ENCODE data around the gene OLFML3. TPM values are rescaled to one million over a fixed set of nuclear protein-coding genes. Genes with fewer than 3 reads are reported as not detected.

OLFML3 gene
- total and polyA plus RNA-seq, 2 of the 8 experiments (the other 6 are each of a cell fraction or from before 2014, with no cell fraction given), result 56.0 to 72.3 TPM

- H3K4me3 ChIP-seq (ENCODE audit: extremely low read depth in 1 of 4, insufficient read depth in 2 of 4, low read depth in 3 of 4, low read length in 4 of 4), result no peak overlapping the region
- no peak overlapping the region for H3K9ac ChIP-seq (replicated peaks in 1 of 4; ENCODE audit: extremely low read depth in 1 of 4, low read depth in 3 of 4, low read length in 3 of 4)
- H3K56ac ChIP-seq (replicated peaks; ENCODE audit: insufficient read length, low read depth, low read length), result no peak overlapping the region
- H3K27ac ChIP-seq (ENCODE audit: low read depth, low read length), result no peak overlapping the region
- H2AFZ ChIP-seq (ENCODE audit: low read length), result no peak overlapping the region
- peaks cover 0 to 15% of the 10 kb centered on the region in 2 experiments; a peak in 2 of 4 replicates for H3K79me2 ChIP-seq (ENCODE audit: control insufficient read depth in 1 of 2, insufficient read depth in 2 of 2, low read length in 2 of 2)
- CTCF ChIA-PET (ENCODE audit: partially characterized antibody), result interaction anchor here (0.6 to 1.8 kb wide), 6 partner anchors 9 to 299 kb away, joined by 3 to 7 read pairs (median 3); no protein-coding TSS in a partner anchor
- H3K18ac ChIP-seq (ENCODE audit: extremely low read depth, low read length), result peak overlapping the region; percentile 55; the same call in 1 of the 2 replicates
- peak overlapping the region; percentile 77; the same call in 1 of the 2 replicates for H2BK12ac ChIP-seq (ENCODE audit: low read depth, low read length)
- H3K4ac ChIP-seq (replicated peaks; ENCODE audit: insufficient read length, low read depth, low read length), result peak overlapping the region; percentile 45
- POLR2A ChIA-PET (ENCODE audit: partially characterized antibody), result no interaction called here
- H4K91ac ChIP-seq (replicated peaks; ENCODE audit: insufficient read length, low read length), result peak overlapping the region; percentile 45
- H2BK15ac ChIP-seq (ENCODE audit: low read length), result peak overlapping the region; percentile 76; the same call in 1 of the 2 replicates
- peak overlapping the region; percentile 72; the same call in 1 of the 2 replicates for H2BK5ac ChIP-seq (ENCODE audit: low read depth, low read length)
- no peak overlapping the region for H2BK120ac ChIP-seq (replicated peaks; ENCODE audit: low read depth, low read length)
- H3K23me2 ChIP-seq (ENCODE audit: low read depth, low read length), result peaks cover 2% of the 10 kb centered on the region; the same call in 1 of the 2 replicates
- peaks cover 6% of the 10 kb centered on the region; the same call in 1 of the 2 replicates for H3K79me1 ChIP-seq (ENCODE audit: low read depth, low read length)
- H4K8ac ChIP-seq (ENCODE audit: extremely low read depth, insufficient read depth, low read length), result no peak overlapping the region
- FAIRE-seq, result no peak
- H2AK5ac ChIP-seq (ENCODE audit: low read depth, low read length), result peak overlapping the region; percentile 54; the same call in 1 of the 2 replicates
- no peak for DNase-seq (ENCODE audit: low read depth in 1 of 2, low spot score in 2 of 2)
- peaks cover 14 to 18% of the 10 kb centered on the region in 2 experiments; a peak in 3 of 4 replicates for H3K9me3 ChIP-seq (ENCODE audit: insufficient read depth in 2 of 2, low read depth in 1 of 2, low read length in 1 of 2)
- H4K5ac ChIP-seq (ENCODE audit: insufficient read length, low read depth, low read length), result no peak overlapping the region
- TF ChIP-seq BRCA1 (IDR thresholded peaks at IDR 0.05; ENCODE audit: low read depth, low read length) (no peak), KDM4A (IDR thresholded peaks at IDR 0.05; ENCODE audit: low read depth, low read length, severe bottlenecking) (no peak)
- no peak overlapping the region for H3K14ac ChIP-seq (ENCODE audit: insufficient read length)
- peaks cover 7 to 35% (median 20%) of the 10 kb centered on the region in 4 experiments for H3K4me1 ChIP-seq (replicated peaks in 1 of 4; ENCODE audit: control insufficient read depth in 3 of 4, insufficient read depth in 4 of 4, low read length in 3 of 4)
- H4K20me1 ChIP-seq (replicated peaks in 1 of 2; ENCODE audit: control insufficient read depth in 1 of 2, insufficient read depth in 2 of 2, low read length in 2 of 2), result no peaks in the 10 kb centered on the region
- H3K23ac ChIP-seq (ENCODE audit: insufficient read length), result no peak overlapping the region
- 86% methylated on average over 8 of the region's 8 CpGs; no CpG with 5 or more reads in 1 of the 2 experiments for WGBS, 2 experiments (ENCODE audit: extremely low coverage in 1 of 2, insufficient coverage in 1 of 2, insufficient read length in 1 of 2, insufficient replicate concordance in 2 of 2, low coverage in 1 of 2, low lambda C conversion rate in 2 of 2, missing lambda C conversion rate in 1 of 2)
- no peaks in the 10 kb centered on the region; a peak in 1 of 7 replicates for H3K27me3 ChIP-seq (replicated peaks in 1 of 4; ENCODE audit: control insufficient read depth in 3 of 4, extremely low read depth in 1 of 4, insufficient read depth in 3 of 4, low read length in 3 of 4)
- H3K36me3 ChIP-seq (ENCODE audit: control insufficient read depth in 2 of 4, insufficient read depth in 4 of 4, low read length in 3 of 4), result peaks cover 0 to 18% (median 2%) of the 10 kb centered on the region in 4 experiments; a peak in 4 of 8 replicates
- H2BK20ac ChIP-seq (ENCODE audit: low read length), result peak overlapping the region; percentile 73; the same call in 1 of the 2 replicates
- H3K4me2 ChIP-seq (ENCODE audit: insufficient read depth in 1 of 2, low read depth in 2 of 2, low read length in 2 of 2), result 0 out of 4 replicates have a peak overlapping the region, but pooled peaks of 1 of the 2 experiments have one; percentile 50
Observed at GRCh38 chr1:113983391-113983790, 4.1 kb downstream of the OLFML3 start.

Data from H1 (cell line).